Progenitor cell of endocrine pancreas (in vitro differentiated cells): ENCODE results near the gene HS6ST1. TPM values are rescaled to one million over a fixed set of nuclear protein-coding genes. Genes with fewer than 3 reads are reported as not detected.

Experiments used
- DNase-seq: peaks from one replicate; pipeline ENCODE4 v3.0.0; 2021; ENCODE audit warnings: low spot score; ENCODE audit not compliant: unreplicated experiment
- H3K27ac Mint-ChIP-seq: 2 replicates; pipeline ENCODE4 v1.8.0; 2021; ENCODE audit warnings: mild to moderate bottlenecking, moderate library complexity, mixed read lengths
- H3K27me3 Mint-ChIP-seq: 2 replicates; pipeline ENCODE4 v1.8.0; 2021; ENCODE audit warnings: mixed read lengths
- H3K36me3 Mint-ChIP-seq: 2 replicates; pipeline ENCODE4 v1.8.0; 2022; ENCODE audit warnings: mixed read lengths; ENCODE audit not compliant: insufficient read depth
- H3K4me1 Mint-ChIP-seq: 2 replicates; pipeline ENCODE4 v1.8.0; 2021; ENCODE audit warnings: low read depth, mixed read lengths
- H3K4me3 Mint-ChIP-seq: 2 replicates; pipeline ENCODE4 v1.8.0; 2021; ENCODE audit warnings: low read depth, mild to moderate bottlenecking, moderate library complexity, mixed read lengths
- H3K9me3 Mint-ChIP-seq: 2 replicates; pipeline ENCODE4 v1.8.0; 2021; ENCODE audit warnings: low read depth, mixed read lengths
- total RNA-seq: library from RNA; stranded (reverse); gene quantifications from 2 replicates; pipeline ENCODE4 v1.2.1, GENCODE V29; 2021
- TF ChIP-seq, protein P1 (sequence below): fragments of 200-600 bp; sonication (generic); IDR thresholded peaks from one replicate; pipeline ENCODE4 v1.5.0; 2021; ENCODE audit warnings: antibody characterized with exemption, mild to moderate bottlenecking; ENCODE audit not compliant: unreplicated experiment

HS6ST1 gene
- total RNA-seq, 1 donor from 2014 or later: 81.2 TPM

DNA sequence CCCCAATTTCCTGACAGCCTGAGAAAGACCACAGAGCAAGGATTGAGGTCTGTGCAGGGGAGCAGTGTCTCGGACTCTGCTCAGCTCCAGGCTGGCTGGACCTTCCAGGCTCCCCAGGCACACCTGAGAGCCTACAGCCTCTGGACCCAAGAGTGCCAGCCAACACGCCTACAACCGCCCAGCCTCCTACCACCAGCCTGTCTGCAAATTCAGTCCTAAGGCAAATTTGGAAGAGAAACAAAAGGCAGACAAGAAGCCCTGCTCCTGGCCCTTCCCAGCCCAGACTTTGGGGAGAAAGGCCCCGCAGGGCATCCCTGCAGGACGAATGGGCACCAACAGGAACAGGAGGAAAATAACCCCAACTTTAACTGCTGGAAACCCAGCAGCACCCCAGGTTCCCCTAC, 1.9 kb downstream of the HS6ST1 start:
- DNase-seq: peak; percentile 8
- Mint-ChIP-seq H3K4me1 (peaks cover 31% of the 10 kb centered on the region), H3K27me3 (peaks cover 14% of the 10 kb centered on the region), H3K36me3 (peaks cover 2% of the 10 kb centered on the region), H3K4me3 (peak overlapping the region; percentile 93), H3K9me3 (no peaks in the 10 kb centered on the region), H3K27ac (peak overlapping the region; percentile 86)
- TF ChIP-seq, protein P1, sequence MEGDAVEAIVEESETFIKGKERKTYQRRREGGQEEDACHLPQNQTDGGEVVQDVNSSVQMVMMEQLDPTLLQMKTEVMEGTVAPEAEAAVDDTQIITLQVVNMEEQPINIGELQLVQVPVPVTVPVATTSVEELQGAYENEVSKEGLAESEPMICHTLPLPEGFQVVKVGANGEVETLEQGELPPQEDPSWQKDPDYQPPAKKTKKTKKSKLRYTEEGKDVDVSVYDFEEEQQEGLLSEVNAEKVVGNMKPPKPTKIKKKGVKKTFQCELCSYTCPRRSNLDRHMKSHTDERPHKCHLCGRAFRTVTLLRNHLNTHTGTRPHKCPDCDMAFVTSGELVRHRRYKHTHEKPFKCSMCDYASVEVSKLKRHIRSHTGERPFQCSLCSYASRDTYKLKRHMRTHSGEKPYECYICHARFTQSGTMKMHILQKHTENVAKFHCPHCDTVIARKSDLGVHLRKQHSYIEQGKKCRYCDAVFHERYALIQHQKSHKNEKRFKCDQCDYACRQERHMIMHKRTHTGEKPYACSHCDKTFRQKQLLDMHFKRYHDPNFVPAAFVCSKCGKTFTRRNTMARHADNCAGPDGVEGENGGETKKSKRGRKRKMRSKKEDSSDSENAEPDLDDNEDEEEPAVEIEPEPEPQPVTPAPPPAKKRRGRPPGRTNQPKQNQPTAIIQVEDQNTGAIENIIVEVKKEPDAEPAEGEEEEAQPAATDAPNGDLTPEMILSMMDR: no peak

DNA sequence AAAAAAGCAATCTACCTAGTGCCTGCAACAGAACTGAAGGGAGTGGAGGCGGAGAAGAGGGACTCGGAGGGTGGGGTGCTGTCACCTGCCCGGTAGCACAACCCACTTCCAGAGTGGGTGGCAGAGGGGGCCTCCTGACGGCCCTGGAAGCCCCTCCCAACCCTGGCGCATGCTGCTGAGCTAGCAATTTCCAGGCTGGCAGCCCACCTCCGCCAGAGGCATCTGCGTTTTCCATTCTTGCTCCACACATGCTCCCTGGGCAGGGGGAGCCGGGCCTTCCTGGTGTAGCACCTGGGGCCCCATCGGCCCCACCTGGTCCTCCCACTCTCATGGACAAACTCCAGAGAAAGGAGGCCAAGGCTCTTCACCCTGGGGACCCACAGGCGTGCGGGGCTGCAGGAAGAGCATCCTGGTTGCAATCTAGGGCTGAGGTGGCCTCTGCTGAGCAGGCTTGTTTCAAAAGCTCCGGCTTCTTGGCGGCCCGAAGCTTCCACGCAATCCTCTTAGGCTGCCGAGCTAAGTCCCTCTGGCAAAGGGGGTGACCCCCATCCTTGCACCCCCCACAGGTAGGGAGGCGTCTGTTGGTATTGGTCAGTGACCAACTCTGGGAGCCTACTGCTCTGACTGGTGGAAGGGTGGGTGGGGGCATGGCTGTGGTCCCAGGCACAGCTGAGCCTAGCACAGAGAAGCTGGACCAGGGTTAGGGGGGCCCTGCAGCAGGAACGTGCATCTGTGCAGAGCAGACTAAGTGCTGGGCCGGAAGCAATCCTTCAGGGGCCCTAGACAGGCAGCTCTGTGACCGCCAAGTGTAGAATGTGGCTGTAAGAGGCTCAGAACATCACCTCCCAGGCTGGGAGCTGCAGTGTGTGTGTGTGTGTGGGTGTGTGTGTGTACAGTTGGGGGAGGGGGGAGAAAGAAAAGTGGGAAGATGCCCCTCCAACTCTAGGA, 2.6 kb downstream of the HS6ST1 start:
- Mint-ChIP-seq H3K27ac (peak overlapping the region; percentile 86), H3K9me3 (no peaks in the 10 kb centered on the region), H3K4me1 (peaks cover 26% of the 10 kb centered on the region), H3K4me3 (peak overlapping the region; percentile 93), H3K36me3 (peaks cover 2% of the 10 kb centered on the region), H3K27me3 (peaks cover 8% of the 10 kb centered on the region)
- peak; percentile 8 for DNase-seq
- TF ChIP-seq, protein P1: no peak

DNA sequence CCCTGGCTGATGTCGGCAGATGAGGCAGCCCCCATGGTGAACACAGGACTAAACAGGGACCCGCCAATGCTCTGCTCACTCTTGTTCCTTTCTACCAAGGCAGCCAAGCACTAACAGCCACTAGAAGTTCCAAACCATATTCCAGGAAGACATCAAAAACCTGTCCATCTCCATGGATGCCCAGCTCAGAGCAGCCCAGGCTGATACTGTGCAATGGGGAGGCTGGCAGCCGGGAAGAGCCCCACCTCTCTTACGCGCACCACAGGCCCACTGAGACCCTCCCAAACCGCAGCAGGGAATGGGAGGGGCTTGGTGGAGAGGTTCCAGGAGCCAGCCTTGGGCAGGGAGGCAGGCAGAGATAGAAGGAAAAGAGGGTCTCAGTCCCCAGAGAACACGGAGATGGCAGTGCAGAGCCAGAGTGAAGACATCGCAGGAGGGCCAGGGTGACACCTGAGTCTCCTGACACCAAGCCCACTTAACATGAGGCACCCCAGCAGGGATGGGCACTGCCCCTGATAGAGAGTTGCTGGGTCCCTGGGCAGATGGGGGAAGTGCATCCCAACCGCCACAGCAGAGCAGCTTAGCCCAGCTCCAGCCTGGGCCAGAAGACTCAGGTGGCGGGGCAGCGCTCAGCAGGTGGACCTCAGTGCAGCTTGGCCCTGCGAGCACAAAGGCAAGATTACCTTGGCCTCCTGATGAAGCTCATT, 3.4 kb downstream of the HS6ST1 start:
- H3K27ac Mint-ChIP-seq: peak overlapping the region; percentile 81
- H3K9me3 Mint-ChIP-seq: no peaks in the 10 kb centered on the region
- H3K36me3 Mint-ChIP-seq: peaks cover 2% of the 10 kb centered on the region
- H3K4me3 Mint-ChIP-seq: peak overlapping the region; percentile 93
- peak; percentile 8 for DNase-seq
- no peaks in the 10 kb centered on the region for H3K27me3 Mint-ChIP-seq
- TF ChIP-seq, protein P1: no peak
- H3K4me1 Mint-ChIP-seq: peaks cover 32% of the 10 kb centered on the region

DNA sequence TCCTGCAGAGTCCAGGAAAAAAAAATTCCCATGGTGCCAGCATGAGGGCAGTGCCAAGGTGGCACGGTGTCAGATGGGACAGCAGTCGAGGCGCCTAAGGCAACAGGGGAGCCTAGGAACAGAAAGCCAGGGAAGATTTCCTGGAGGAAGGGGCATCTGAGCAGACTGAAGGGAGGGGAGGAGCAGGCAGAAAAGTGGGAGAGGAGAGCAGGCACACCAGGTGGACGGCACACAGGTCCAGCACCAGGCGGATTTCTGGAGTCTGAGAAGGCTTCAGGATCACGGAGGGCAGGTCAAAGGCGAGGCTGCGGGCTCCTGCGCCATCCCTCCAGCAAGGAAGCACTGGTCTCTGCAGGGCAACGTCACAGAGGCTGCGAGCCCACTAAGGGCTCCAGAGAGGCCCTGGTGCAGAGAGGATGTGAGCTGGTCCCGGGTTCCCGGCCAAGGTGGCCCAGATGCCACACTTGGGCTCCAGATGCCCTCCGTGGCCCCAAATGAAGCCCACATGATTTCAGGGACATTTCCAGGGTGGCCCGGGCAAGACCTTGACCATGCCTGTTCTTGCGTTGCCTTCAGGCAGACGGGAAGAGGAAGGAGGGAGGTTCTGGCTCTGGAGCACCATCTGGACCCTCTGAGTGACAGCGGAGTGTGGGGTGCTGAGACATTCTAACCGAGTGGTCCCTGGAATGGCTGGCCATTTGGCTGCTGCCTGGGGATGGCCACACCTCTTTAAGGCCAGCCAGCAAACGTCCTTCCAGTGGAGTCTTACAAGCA, 4.1 kb downstream of the HS6ST1 start:
- no peaks in the 10 kb centered on the region for H3K9me3 Mint-ChIP-seq
- TF ChIP-seq, protein P1: no peak
- peak overlapping the region; percentile 93 for H3K4me3 Mint-ChIP-seq
- DNase-seq: no peak
- no peaks in the 10 kb centered on the region for H3K27me3 Mint-ChIP-seq
- peaks cover 37% of the 10 kb centered on the region for H3K4me1 Mint-ChIP-seq
- H3K27ac Mint-ChIP-seq: peak overlapping the region; percentile 24
- H3K36me3 Mint-ChIP-seq: peaks cover 2% of the 10 kb centered on the region

DNA sequence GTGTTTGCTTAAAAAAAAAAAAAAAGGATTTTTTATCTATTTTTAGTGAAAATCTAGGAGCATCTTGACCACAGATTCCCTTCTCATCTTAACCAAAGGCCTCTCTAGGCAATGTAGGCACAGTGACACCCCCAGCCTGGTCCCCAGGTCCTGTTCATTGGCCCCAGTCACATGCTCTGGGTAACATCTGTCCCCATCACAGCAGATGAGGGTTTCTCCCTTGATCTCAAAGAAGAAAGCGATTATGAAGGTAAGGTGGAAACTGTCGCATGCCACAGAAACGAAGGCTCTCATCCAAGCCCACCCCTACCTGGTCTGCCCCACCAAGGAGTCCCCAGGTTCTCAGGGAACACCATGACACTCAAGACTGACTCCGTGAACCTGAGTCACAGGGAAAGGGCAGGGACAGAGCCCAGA, 4.7 kb downstream of the HS6ST1 start:
- peaks cover 38% of the 10 kb centered on the region for H3K4me1 Mint-ChIP-seq
- TF ChIP-seq, protein P1: no peak
- H3K9me3 Mint-ChIP-seq: no peaks in the 10 kb centered on the region
- peaks cover 2% of the 10 kb centered on the region for H3K36me3 Mint-ChIP-seq
- no peaks in the 10 kb centered on the region for H3K27me3 Mint-ChIP-seq
- H3K4me3 Mint-ChIP-seq: no peak overlapping the region
- DNase-seq: no peak
- H3K27ac Mint-ChIP-seq: peak overlapping the region; percentile 24
